Esophagus (tissue), 2 donors: Measurements from ENCODE around the gene RGPD5. TPM values are rescaled to one million over a fixed set of nuclear protein-coding genes. Genes with fewer than 3 reads are reported as not detected.
A peak's percentile ranks its signal among the peaks of the same experiment; 100 is the strongest.
"Not testable (repeated sequence)": the region's sequence is repeated elsewhere in the genome, so short reads cannot be mapped to it uniquely, and the experiment has no call there.

Experiments used
- H3K27ac ChIP-seq, 2 donors: one replicate each; pipeline ENCODE4 v1.5.1; 2013; ENCODE audit warnings: low read depth in 2 of 2, mild to moderate bottlenecking in 2 of 2, inconsistent platforms in 1 of 2, low read length in 1 of 2, moderate library complexity in 1 of 2
- H3K27me3 ChIP-seq, 2 donors: one replicate each; pipeline ENCODE4 v1.6.1; 2013; ENCODE audit warnings: low read length in 2 of 2, control low read depth in 1 of 2, mild to moderate bottlenecking in 1 of 2; ENCODE audit not compliant: insufficient read depth in 2 of 2, control insufficient read depth in 1 of 2
- H3K36me3 ChIP-seq, 2 donors: one replicate each; pipeline ENCODE4 v1.6.1; 2013; ENCODE audit warnings: low read length in 1 of 2; ENCODE audit not compliant: control insufficient read depth in 2 of 2, insufficient read depth in 2 of 2
- H3K4me1 ChIP-seq, 2 donors: one replicate each; pipeline ENCODE4 v1.6.1; 2013; ENCODE audit warnings: low read length in 1 of 2; ENCODE audit not compliant: control insufficient read depth in 2 of 2, insufficient read depth in 2 of 2
- H3K4me3 ChIP-seq, 2 donors: one replicate each; pipeline ENCODE4 v1.5.1; 2013; ENCODE audit warnings: low read length in 2 of 2, mild to moderate bottlenecking in 2 of 2, low read depth in 1 of 2, moderate library complexity in 1 of 2
- H3K9me3 ChIP-seq, 2 donors: one replicate each; pipeline ENCODE4 v1.6.1; 2013; ENCODE audit warnings: mild to moderate bottlenecking in 2 of 2, low read depth in 1 of 2, low read length in 1 of 2, moderate library complexity in 1 of 2; ENCODE audit not compliant: control insufficient read depth in 2 of 2, insufficient read depth in 1 of 2
- WGBS, 2 donors: extraction: QIAGEN DNeasy Blood & Tissue Kit; methylation state at CpG; one replicate each; pipeline ENCODE4 v1.1.7; 2013; 5-methylcytosine and 5-hydroxymethylcytosine counted together
- polyA plus RNA-seq, 2 donors: library from polyadenylated mRNA; stranded (reverse); fragments of 200-250 nt; gene quantifications; one replicate each; pipeline ENCODE4 v1.2.3, GENCODE V29; 2013
- donor health status: healthy with polysubstance abuse.
- donor health status: Bipolar disorder and iron deficiency.

Gene RGPD5
- 1 to 10 TPM; 2.9 to 8.5 TPM for polyA plus RNA-seq

DNA sequence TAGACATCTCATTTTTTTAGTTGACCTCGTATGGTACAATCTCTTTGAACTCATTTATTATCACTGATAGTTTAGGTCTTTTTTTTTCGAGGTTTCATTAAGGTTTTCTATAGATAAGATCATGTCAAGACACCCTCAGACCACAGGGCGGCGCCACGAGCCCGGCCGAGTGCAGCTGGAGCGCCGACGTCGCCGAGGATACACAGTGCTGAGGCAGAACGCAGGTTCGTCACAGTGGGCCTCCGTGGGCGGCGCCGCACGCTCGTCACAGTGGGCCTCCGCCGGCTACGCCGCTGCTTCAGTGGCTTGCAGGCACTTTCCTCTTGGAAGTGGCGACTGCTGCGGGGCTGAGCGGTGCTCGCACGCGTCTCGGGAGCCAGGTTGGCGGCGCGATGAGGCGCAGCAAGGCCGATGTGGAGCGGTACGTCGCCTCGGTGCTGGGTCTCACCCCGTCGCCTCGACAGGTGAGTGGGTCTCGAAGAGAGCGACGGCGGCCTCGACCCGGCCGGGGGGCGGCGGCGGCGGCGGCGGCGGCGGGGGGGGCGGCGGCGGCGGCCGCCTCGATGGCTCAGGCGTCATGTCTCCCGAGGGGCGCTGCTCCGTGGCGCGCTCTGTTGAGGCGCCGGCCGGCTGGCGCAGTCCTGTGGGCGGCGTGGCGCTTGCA lies at the start of gene RGPD5:
Gene RGPD5, plus strand, starts transcription at position 232 of the 664 bp plus-strand sequence. Its CDS starts 161 bp downstream, at position 393.
- 0% methylated on average over 7 to 23 of the region's 77 CpGs for WGBS, 2 donors
- H3K9me3 ChIP-seq, H3K27me3 ChIP-seq, H3K4me1 ChIP-seq, H3K36me3 ChIP-seq, H3K27ac ChIP-seq: not testable (repeated sequence)
- H3K4me3 ChIP-seq, result peak within 1 kb of the TSS in 1 of 2 donors; percentile 15

DNA sequence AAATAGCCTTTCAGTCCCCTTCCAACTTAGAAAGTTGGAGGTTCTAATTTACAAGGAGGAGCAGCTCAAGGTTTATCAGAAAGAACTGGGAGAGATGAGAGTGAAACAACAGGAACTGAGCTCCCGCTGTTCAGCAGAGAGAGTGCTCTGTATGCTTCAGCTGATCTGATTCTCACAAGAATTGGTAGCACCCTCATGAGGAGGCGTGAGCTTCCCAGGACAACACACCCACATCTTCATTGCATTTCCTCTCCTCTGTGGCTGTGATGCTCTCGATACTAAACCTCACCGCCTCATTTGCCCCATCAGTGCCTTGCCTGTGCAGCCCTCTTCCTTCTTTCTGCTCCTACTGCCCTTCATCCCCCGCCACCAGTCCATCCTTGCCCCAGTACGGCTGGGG lies 42.5 kb upstream of the RGPD5 start:
- H3K27me3 ChIP-seq, H3K36me3 ChIP-seq, H3K27ac ChIP-seq, H3K4me3 ChIP-seq, H3K4me1 ChIP-seq, H3K9me3 ChIP-seq: not testable (repeated sequence)
- WGBS, 2 donors, result no CpG with 5 or more reads among the region's 6 CpGs

DNA sequence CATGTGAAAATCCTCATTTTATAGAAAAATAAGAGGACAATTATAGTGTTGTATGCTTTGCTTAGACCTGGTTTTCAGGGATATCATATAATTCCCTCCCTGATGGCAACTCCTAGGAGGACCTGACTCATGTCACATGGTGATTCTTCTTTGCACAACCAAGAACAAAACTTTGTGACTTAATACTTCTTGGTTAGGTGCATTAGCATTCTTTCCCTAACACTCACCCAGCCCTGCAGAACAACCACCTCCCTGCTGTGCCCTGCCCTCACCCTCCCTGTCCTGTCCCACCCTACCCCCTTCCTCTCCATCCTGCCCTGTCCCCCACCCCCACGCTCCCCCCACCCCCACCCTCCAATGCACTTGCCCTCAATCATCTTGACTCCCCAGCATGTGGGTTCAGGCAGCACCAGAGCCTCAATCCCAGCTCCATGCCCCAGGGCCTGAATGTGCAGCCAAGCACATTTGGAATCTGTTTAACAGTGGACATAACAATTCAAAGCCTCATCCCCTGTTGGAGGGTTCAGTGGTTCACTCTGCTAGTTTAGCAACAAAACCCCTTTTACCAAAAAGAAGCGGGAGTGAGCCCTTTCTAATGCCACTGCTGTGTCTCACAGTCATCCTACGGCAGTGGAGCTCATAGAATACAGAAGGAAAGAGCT lies 36.8 kb upstream of the RGPD5 start:
- not testable (repeated sequence) for H3K27me3 ChIP-seq, H3K27ac ChIP-seq, H3K4me1 ChIP-seq, H3K4me3 ChIP-seq, H3K9me3 ChIP-seq, H3K36me3 ChIP-seq
- no CpG with 5 or more reads among the region's 3 CpGs for WGBS, 2 donors

DNA sequence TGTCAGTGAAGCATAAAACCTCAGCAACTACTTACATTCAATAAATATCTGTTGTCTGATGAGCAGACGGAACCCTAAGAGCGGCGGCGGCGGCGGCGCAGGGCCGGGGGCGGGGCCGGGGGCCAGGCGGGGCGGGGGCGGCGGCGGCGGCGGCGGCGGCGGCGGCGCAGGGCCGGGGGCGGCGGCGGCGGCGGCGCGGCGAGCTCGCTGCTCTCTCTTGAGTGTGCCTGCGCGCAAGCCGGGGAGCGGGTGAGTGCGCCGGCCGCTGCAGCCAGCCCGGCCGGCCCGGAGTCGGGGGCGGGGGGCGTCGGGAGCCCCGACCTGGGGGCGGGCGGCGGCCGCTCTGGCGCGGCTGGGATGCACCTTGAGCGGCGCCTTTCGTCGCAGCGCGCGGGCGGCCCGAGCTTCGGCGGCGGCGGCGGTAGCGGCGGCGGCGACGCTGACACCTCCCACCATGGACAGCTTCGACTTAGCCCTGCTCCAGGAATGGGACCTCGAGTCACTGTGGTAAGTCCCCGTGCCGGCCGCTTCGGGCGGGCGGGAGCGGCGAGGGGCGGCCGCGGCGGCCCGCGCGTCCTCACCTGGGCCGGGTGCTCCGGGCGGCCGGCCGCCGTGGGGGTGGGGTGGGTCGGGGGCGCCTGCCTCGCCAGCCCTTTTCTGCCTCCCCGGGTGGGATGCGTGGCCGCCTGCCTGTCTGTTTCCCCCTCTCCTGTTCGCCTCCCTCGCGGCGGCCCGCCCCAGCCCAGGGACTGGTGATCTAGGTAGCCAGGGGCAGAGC lies 33.7 kb upstream of the RGPD5 start:
- H3K9me3 ChIP-seq, H3K4me1 ChIP-seq, H3K27me3 ChIP-seq, H3K27ac ChIP-seq, H3K36me3 ChIP-seq: not testable (repeated sequence)
- H3K4me3 ChIP-seq, result peak overlapping the region in 1 of 2 donors; percentile 33
- 2% methylated on average over 13 to 84 of the region's 106 CpGs for WGBS, 2 donors

DNA sequence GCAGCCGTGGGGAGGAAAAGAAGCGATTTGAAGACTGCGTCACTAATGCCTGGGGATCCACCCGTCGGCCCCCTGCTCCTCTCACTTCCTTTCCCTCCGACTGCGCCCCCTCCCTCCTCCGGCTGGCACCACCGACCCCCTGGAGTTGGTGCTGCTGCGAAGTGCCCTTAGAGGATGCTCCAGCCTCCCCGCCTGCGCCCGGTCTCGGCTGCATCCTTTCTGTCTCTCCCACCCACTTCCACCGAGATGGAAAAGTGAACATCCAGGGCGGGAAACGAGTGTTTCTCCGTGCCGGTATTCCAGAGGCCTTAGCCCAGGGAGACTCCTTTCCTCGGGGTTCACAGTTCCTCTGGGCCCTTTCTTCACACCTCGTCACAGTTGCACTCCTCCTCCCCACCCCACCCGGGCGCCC lies 33.1 kb upstream of the RGPD5 start:
- H3K9me3 ChIP-seq, H3K27me3 ChIP-seq, H3K4me1 ChIP-seq, H3K27ac ChIP-seq, H3K4me3 ChIP-seq, H3K36me3 ChIP-seq: not testable (repeated sequence)
- 6% methylated on average over 6 of the region's 23 CpGs; no CpG with 5 or more reads in 1 of the 2 donors for WGBS, 2 donors

DNA sequence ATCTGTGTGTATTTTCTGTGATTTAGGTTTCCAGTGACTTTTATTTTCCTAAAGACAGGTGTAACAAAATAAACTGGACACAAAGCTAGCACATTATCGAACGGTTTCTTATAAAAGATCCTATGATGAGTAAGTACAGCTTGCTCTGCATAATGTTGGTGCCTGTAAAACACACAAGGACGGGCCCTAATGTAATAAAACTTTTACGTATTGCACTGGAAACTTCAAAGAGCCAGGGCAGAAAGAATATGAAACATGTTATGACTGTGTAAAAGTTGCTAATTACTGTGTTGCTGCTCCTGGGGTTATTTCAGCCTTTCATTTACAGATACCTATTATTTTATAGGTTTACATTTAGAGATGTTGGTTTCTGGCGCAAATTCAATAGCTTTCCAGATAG lies 32.1 kb upstream of the RGPD5 start:
- H3K4me3 ChIP-seq, H3K27ac ChIP-seq, H3K9me3 ChIP-seq, H3K36me3 ChIP-seq, H3K4me1 ChIP-seq, H3K27me3 ChIP-seq: not testable (repeated sequence)
- 80 to 85% methylated on average over 1 of the region's 5 CpGs for WGBS, 2 donors

DNA sequence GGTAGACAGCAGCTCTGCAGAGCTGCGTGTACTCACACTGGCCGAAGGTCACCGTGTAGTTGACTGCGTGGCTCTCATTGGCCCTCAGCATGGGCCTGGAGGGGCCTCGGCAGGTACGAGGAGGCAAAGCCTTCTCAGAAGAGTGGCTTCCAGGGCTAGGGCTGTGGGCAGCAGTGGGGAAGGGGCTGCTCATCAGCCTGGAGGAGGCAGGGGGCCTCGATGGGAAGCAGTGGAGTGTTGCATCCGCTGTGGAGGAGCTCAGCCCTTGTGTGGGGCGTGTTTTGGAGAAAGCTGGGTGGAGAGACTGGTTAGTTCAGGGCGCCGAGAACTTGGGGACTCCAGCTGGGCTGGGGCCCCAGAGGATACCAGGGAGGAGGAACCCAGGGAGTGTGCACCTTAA lies 28.0 kb upstream of the RGPD5 start:
- H3K27me3 ChIP-seq, H3K27ac ChIP-seq, H3K4me1 ChIP-seq, H3K4me3 ChIP-seq, H3K9me3 ChIP-seq, H3K36me3 ChIP-seq: not testable (repeated sequence)
- WGBS, 2 donors, result 79 to 82% methylated on average over 4 to 6 of the region's 11 CpGs

DNA sequence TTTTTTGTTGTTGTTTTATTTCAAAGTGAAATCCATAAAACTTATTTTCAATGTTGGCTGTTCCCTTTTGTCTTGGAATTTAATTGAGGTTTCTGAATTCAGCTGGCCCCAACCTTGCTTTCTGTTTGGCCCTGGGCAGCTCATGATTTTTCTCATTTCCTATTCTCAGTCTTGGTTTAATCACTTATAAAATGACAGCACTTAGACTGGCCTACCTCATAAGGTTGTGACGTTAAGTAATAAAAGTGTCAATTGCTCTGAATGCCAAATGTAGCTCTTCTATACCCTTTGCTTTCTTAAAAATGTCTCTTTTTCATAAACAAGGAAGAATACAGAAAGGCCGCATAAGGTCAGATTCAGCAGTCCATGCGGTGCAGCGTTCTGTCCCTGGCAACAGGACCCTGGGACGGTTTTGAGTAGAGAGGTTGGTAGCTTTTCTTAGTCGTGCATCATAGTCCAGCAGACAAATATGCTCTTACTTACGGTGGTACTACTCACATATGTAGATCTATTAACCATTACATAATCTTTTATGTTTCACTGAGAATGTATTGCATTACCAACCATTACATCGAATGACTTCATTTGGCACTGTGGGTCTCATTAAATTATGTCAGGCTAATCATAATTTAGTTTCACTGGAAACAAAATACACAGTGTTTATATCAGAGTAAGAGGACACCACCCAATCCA lies 27.1 kb upstream of the RGPD5 start:
- H3K27ac ChIP-seq, H3K4me3 ChIP-seq, H3K27me3 ChIP-seq, H3K36me3 ChIP-seq, H3K9me3 ChIP-seq, H3K4me1 ChIP-seq: not testable (repeated sequence)
- 88 to 89% methylated on average over 5 to 6 of the region's 8 CpGs for WGBS, 2 donors

DNA sequence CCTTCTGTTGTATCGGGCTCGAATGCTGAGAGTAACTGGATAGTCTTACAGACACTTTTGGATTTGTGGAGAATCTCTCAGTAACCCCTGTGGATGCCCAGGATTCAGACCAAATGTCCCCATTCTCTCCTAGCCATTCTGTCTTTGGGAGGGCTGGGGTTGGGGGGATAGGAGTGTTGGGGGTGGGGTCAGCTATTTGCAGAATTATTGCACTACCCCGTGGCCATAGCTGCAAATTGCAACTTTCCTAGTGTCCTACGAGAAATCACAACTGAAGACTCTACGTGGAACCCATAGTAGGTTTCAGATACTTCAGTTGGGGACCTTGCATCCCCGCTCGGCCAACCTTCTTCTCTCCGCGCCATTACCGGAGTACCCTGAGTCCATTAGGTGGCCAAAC lies 25.2 kb upstream of the RGPD5 start:
- not testable (repeated sequence) for H3K9me3 ChIP-seq, H3K4me3 ChIP-seq, H3K27ac ChIP-seq, H3K4me1 ChIP-seq, H3K27me3 ChIP-seq, H3K36me3 ChIP-seq
- 95% methylated on average over 6 of the region's 10 CpGs; no CpG with 5 or more reads in 1 of the 2 donors for WGBS, 2 donors
